HG02571 (cell line): ENCODE data around the gene LRCH1.

Experiments
- ATAC-seq: cut with Tn5 transposase; IDR thresholded peaks from one replicate; pipeline ENCODE4 v1.9.1; 2021; ENCODE audit warnings: mild to moderate bottlenecking, moderate library complexity; ENCODE audit not compliant: unreplicated experiment

Gene LRCH1

DNA sequence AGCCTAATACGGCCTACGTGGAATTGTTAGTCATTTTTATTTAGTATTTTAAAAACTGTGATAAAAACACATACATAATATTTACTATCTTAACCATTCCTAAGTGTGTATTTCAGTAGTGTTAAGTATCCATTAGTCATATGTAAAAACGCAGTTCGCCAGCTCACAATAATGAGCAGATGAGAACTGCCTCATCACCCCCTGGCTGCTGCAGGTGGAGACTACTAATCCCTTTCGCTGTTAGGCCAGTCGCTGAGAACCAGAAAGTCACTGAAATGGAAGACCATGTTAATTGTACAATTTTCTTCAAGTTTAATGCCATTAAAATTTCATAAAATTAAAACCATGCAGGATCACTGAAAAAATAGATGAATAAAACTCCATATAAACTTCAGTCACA lies 242.4 kb downstream of the LRCH1 start:
- ATAC-seq: no peak

DNA sequence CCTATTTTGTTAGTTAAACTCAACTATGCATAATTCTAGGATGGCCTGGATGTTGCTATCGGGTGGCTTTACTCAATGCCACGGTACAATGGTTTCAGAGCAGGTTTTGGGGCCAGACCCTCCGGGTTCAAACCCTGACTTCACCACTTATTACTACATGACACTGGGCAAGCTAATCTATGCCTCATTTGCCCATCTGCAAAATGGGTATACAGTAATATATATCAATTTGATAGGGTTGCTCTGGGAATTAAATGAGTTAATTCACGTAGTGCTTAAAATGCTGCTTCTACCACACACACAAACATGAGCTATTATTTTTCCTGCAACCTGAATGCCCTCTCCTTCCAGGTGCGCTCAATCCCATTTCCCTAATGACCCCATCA lies 243.2 kb downstream of the LRCH1 start:
- ATAC-seq: no peak

DNA sequence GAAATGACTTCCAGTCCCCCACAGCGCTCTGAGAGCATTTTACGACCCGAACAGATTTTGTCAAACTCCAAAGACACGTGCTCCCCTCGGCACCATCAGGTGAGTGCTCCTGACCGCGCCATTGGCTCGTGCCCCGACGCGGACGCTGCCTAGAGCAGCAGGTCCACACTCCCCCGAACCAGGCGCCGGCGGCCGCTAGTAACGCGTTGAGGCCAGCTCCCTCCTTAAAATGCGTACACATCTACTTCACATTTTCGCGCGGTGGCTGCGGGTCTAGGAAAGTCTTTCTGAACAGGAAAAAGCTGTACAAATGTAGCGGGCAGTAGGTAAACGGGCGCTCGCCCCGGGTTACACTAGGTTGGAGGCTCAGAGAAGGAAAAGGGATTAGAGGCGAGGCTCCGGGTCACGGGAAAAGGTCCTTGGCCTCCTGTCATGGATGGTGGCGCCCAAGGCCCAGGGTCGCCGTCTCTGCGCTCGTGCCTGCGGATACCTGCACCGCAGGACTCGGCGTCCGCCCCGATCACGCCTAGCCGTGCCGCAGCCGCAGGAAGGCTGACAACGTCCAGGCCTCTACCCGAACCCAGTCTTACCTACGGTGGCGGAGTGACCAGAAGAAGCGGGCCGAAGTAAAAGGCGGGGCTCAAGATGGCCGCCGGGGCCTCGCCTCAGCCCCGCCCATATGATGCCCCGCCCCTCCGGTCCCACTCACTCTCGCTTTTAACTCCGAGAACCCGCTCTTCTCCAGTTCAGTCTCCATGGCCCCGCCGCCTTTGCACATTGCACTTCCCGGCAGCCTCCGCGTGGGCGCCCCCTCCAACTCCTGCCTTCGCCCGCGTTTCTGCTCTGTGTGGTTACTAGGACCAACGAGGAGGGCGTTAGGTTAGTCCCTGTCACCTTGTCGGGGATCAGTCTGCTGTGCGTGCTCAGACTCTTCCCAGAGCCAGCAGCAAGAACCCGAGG lies 243.8 kb downstream of the LRCH1 start, which contains the start of gene ESD:
TSS of gene ESD (minus strand) at position 647 of the 960 bp plus-strand sequence. CDS start 5,748 bp downstream, outside the sequence.
- peak; percentile 85 for ATAC-seq

DNA sequence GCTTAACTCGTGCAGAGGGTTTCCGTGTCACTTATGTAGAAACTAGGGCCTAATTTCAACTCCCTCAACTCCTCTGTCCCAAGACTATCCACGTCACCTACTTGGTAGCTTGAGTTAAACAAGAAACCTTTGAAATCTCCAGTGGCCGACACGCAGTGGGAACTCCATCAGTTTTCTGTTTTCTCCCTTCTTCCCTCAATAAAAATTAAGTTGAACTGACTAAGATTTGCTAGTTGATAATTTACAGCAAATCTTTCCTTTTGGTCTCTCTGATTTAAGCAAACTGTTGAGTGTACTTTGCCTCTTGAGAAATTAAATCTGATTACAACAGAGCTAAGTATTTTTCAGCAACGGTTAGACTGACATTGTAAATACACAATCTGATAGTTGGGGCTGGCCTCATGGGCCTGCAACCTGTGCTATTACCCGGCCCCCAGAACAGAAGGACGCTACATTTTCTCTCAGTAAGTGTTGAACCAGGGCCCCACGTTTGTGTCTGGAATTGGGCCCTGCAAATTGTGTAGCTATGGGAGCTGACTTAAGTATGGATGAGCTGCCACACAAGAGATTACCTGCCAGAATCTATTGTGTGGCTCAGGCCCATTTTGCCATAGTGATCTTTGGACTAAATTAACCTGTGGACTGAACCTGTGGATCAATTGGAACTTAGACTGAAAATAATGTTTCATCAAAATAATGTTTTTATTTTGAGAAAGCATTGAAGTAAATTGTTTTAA lies 244.7 kb downstream of the LRCH1 start:
- no peak for ATAC-seq

- no peak for ATAC-seq
Measured at GRCh38 chr13:46799139-46799538, 246.2 kb downstream of the LRCH1 start.

- no peak for ATAC-seq
Measured at GRCh38 chr13:46801858-46802257, 248.9 kb downstream of the LRCH1 start.
